ENCODE data around the gene PRKCA. TPM values are rescaled to one million over a fixed set of nuclear protein-coding genes. Genes with fewer than 3 reads are reported as not detected.

The PRKCA gene
- total and polyA plus RNA-seq, 9 of the 15 experiments (the other 6 are each of a cell fraction or from before 2014, with no cell fraction given): 3.2 to 33.0 (median 17.8) TPM

DNA sequence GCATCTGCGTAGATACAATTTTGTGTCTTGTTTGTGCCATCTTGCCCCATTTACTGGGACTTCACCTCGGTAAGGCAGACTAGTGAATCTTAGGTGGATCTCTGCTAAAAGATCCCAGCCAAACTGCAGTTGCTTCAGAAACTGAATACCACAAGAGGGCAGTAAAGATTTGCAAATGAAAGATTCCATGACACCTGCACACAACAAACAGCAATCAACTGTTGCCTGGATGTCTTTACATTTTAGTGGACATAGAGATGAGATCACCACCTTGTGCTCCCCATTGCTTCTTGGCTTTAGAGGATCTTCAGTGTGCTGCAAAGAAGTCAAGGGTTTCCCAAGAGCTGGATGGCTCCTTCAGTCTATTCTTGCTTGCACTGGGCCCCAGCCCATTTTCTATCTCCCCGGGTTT, 413.3 kb downstream of the PRKCA start (continued):
- TF ChIP-seq, protein P1, sequence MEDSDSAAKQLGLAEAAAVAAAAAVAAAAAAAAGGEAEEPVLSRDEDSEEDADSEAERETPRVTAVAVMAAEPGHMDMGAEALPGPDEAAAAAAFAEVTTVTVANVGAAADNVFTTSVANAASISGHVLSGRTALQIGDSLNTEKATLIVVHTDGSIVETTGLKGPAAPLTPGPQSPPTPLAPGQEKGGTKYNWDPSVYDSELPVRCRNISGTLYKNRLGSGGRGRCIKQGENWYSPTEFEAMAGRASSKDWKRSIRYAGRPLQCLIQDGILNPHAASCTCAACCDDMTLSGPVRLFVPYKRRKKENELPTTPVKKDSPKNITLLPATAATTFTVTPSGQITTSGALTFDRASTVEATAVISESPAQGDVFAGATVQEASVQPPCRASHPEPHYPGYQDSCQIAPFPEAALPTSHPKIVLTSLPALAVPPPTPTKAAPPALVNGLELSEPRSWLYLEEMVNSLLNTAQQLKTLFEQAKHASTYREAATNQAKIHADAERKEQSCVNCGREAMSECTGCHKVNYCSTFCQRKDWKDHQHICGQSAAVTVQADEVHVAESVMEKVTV (CRISPR knock-in tag; IDR thresholded peaks at IDR 0.05): 0 out of 2 replicates have a peak, but pooled peaks have one; percentile 30
- TF ChIP-seq CBX8 (IDR thresholded peaks at IDR 0.05; ENCODE audit: borderline replicate concordance, extremely low read depth, low read depth, low read length, poor library complexity, severe bottlenecking) (no peak), TCFL5 (CRISPR knock-in tag; conservative IDR thresholded peaks at IDR 0.05) (no peak), RAD21 (CRISPR knock-in tag; conservative IDR thresholded peaks at IDR 0.05 in 1 of 2, IDR thresholded peaks at IDR 0.05 in 1 of 2) (peak; percentile 50 to 73), CTCF (IDR thresholded peaks at IDR 0.05 in 2 of 3, conservative IDR thresholded peaks at IDR 0.05 in 1 of 3; ENCODE audit: insufficient read depth in 2 of 3, low read depth in 1 of 3, low read length in 3 of 3) (peak; percentile 67 to 82 (median 73)), TFAM (CRISPR knock-in tag; conservative IDR thresholded peaks at IDR 0.05) (no peak), SMC3 (conservative IDR thresholded peaks at IDR 0.05; ENCODE audit: insufficient read depth, low read depth, low read length) (peak; percentile 57), SAP30 (IDR thresholded peaks at IDR 0.05; ENCODE audit: borderline replicate concordance, insufficient read depth, low read depth, low read length, poor library complexity, severe bottlenecking) (no peak), ATF3 (IDR thresholded peaks at IDR 0.05) (peak; percentile 35; the same call in 1 of the 2 replicates), ATF3 (CRISPR knock-in tag; conservative IDR thresholded peaks at IDR 0.05) (no peak), MTA3 (IDR thresholded peaks at IDR 0.05; ENCODE audit: borderline replicate concordance) (no peak), ZKSCAN3 (CRISPR knock-in tag; IDR thresholded peaks at IDR 0.05) (no peak), CEBPG (CRISPR knock-in tag; IDR thresholded peaks at IDR 0.05) (peak; percentile 24; the same call in 1 of the 2 replicates), CEBPG (tag; conservative IDR thresholded peaks at IDR 0.05 in 1 of 2, IDR thresholded peaks at IDR 0.05 in 1 of 2) (no peak)

Measured in K562 (cell line).